Measurements from ENCODE around the gene MUC4. TPM values are rescaled to one million over a fixed set of nuclear protein-coding genes. Genes with fewer than 3 reads are reported as not detected.
A peak's percentile ranks its signal among the peaks of the same experiment; 100 is the strongest.

MUC4 gene
- total and polyA plus RNA-seq, 9 of the 15 experiments (the other 6 are each of a cell fraction or from before 2014, with no cell fraction given): under 0.01 to 0.21 (median 0.10) TPM; not detected in 4

GRCh38 chr3:195854628-195855294 is 43.0 kb upstream of the MUC4 start (continued):
- TF ChIP-seq PHF8 (IDR thresholded peaks at IDR 0.05; ENCODE audit: borderline replicate concordance, low read length): no peak
- no peak for TF ChIP-seq NFIX (CRISPR knock-in tag; IDR thresholded peaks at IDR 0.05; ENCODE audit: low read depth)
- TF ChIP-seq FOXA1 (IDR thresholded peaks at IDR 0.05; ENCODE audit: borderline replicate concordance): no peak

- intact Hi-C loops (cut with micrococcal nuclease): loop anchor here (10.0 kb wide), 3 partner anchors 109 to 229 kb away; no protein-coding TSS in a partner anchor
- no peaks in the 10 kb centered on the region for H3K9me3 ChIP-seq (replicated peaks; ENCODE audit: control insufficient read depth, insufficient read depth, low read depth, low read length)
- FAIRE-seq: no peak
- peak; percentile 25 for TF ChIP-seq RBBP5 (IDR thresholded peaks at IDR 0.05; ENCODE audit: borderline replicate concordance, insufficient read depth, low read length, poor library complexity, severe bottlenecking)
- TF ChIP-seq ZNF639 (CRISPR knock-in tag; conservative IDR thresholded peaks at IDR 0.05 in 1 of 2, IDR thresholded peaks at IDR 0.05 in 1 of 2): 0 out of 4 replicates have a peak, but pooled peaks of 1 of the 2 experiments have one; percentile 13
- TF ChIP-seq CBX1 (IDR thresholded peaks at IDR 0.05; ENCODE audit: low read depth): no peak
- TF ChIP-seq ESRRA (IDR thresholded peaks at IDR 0.05; ENCODE audit: borderline replicate concordance, low read depth): 0 out of 2 replicates have a peak, but pooled peaks have one; percentile 8
- TF ChIP-seq CREM (IDR thresholded peaks at IDR 0.05; ENCODE audit: low read depth): no peak
- no peak for TF ChIP-seq ATF3 (IDR thresholded peaks at IDR 0.05)
- TF ChIP-seq ATF3 (CRISPR knock-in tag; conservative IDR thresholded peaks at IDR 0.05): no peak
- 0 out of 2 replicates have a peak, but pooled peaks have one; percentile 37 for TF ChIP-seq CEBPB (tag; IDR thresholded peaks at IDR 0.05)
- 0 out of 2 replicates have a peak, but pooled peaks have one; percentile 49 for TF ChIP-seq FOXK1 (CRISPR knock-in tag; IDR thresholded peaks at IDR 0.05; ENCODE audit: borderline replicate concordance)
- TF ChIP-seq ATF1 (CRISPR knock-in tag; IDR thresholded peaks at IDR 0.05): no peak
- TF ChIP-seq ATF1 (tag; IDR thresholded peaks at IDR 0.05): 0 out of 2 replicates have a peak, but pooled peaks have one; percentile 21
- no peak for TF ChIP-seq TAL1 (IDR thresholded peaks at IDR 0.05)
- TF ChIP-seq TFAP4 (CRISPR knock-in tag; IDR thresholded peaks at IDR 0.05; ENCODE audit: borderline replicate concordance): peak; percentile 28; the same call in 1 of the 2 replicates
- TF ChIP-seq LEF1 (IDR thresholded peaks at IDR 0.05): peak; percentile 57; the same call in 1 of the 2 replicates
- TF ChIP-seq NCOA6 (IDR thresholded peaks at IDR 0.05): no peak
Observed at GRCh38 chr3:195853996-195854395, 42.3 kb upstream of the MUC4 start.

More at GRCh38 chr3:195853996-195854395, 42.3 kb upstream of the MUC4 start:
- POLR2A ChIA-PET: interaction anchor here (0.7 kb wide), 1 partner anchor 1773 kb away, joined by 3 read pairs; no protein-coding TSS in a partner anchor
- no peaks in the 10 kb centered on the region for H3K9me1 ChIP-seq (ENCODE audit: control insufficient read depth, insufficient read depth, low read length)
- no peaks in the 10 kb centered on the region for H4K20me1 ChIP-seq (replicated peaks; ENCODE audit: control insufficient read depth, insufficient read depth, low read length)
- no TSS peak for BruUV-seq (replicated peaks)
- H3K36me3 ChIP-seq (ENCODE audit: control insufficient read depth, insufficient read depth, low read length): no peaks in the 10 kb centered on the region
- H3K27ac ChIP-seq (ENCODE audit: extremely low read depth, low read depth, low read length): no peak overlapping the region
- peak overlapping the region; percentile 89 for H2AFZ ChIP-seq (ENCODE audit: low read depth, low read length)
- ATAC-seq (no peak), DNase-seq (ENCODE audit: extremely low read depth in 1 of 4, low spot score in 3 of 4) (peak in 1 of 4 experiments; percentile 42)
- H3K9ac ChIP-seq (ENCODE audit: insufficient read depth in 1 of 2, low read depth in 2 of 2, low read length in 2 of 2): peak overlapping the region in 1 of 2 experiments; percentile 81; a peak in 2 of 4 replicates
- CTCF ChIA-PET (ENCODE audit: low intra/inter-chr PET ratio): no interaction called here
- H3K79me2 ChIP-seq (ENCODE audit: control insufficient read depth, insufficient read depth, low read length): no peaks in the 10 kb centered on the region
- peak overlapping the region; percentile 39; the same call in 1 of the 2 replicates for H3K4me2 ChIP-seq (ENCODE audit: insufficient read depth, low read length)
- H3K27me3 ChIP-seq (ENCODE audit: control insufficient read depth in 2 of 2, insufficient read depth in 2 of 2, low read length in 2 of 2): no peaks in the 10 kb centered on the region
- WGBS (ENCODE audit: insufficient coverage, low coverage, missing lambda C conversion rate): 16% methylated on average over 14 of the region's 14 CpGs
- in situ Hi-C loops (cut with MboI): loop anchor here (10.0 kb wide), 2 partner anchors 229 to 1771 kb away; no protein-coding TSS in a partner anchor
- no peak overlapping the region for H3K4me3 ChIP-seq
- H3K4me1 ChIP-seq (replicated peaks in 1 of 2; ENCODE audit: control insufficient read depth in 2 of 2, insufficient read depth in 2 of 2, low read length in 2 of 2): peaks cover 37 to 58% of the 10 kb centered on the region in 2 experiments

All from K562 (cell line).